Head of caudate nucleus (tissue), 42 donors: ENCODE measurements around the gene RALA.
"Not testable (repeated sequence)": the region's sequence is repeated elsewhere in the genome, so short reads cannot be mapped to it uniquely, and the experiment has no call there.

Source experiments
- DNase-seq, 42 donors: peaks; one replicate each; pipeline versions ENCODE4 v3.0.0 to v3.0.0-alpha.2; 2020 to 2021; ENCODE audit warnings: mixed read lengths in 7 of 42
- intact Hi-C: fragments of 100-400 bp; cut with DNase I; formaldehyde crosslinking; loops from one replicate; pipeline ENCODE4 v1.15.0; 2022

RALA gene

DNA sequence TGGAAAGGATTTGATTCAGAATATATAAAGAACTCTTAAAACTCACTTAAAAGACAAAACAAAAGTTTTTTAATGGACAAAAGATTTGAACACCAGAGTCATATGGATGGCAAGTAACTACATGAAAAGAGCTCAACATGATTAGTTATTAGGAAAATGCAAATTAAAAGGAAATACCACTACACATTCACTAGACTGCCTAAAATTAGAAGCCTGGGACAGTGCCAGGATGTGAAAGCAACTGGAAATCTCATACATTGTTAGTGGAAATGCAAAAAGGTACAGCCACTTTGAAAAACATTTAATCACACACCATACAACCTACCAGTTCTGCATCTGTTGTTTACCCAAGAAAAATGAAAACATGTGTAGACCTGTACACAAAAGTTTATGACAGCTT is 48.8 kb downstream of the RALA start:
- intact Hi-C loops, result no loop called here
- DNase-seq, result no peak

- no peak for DNase-seq
- intact Hi-C loops, result no loop called here
Observed at GRCh38 chr7:39673868-39674267, 50.5 kb downstream of the RALA start.

GRCh38 chr7:39674406-39674805 is 51.0 kb downstream of the RALA start:
- no peak for DNase-seq
- intact Hi-C loops, result no loop called here

GRCh38 chr7:39676346-39676745 is 53.0 kb downstream of the RALA start:
- intact Hi-C loops, result no loop called here
- no peak for DNase-seq

DNA sequence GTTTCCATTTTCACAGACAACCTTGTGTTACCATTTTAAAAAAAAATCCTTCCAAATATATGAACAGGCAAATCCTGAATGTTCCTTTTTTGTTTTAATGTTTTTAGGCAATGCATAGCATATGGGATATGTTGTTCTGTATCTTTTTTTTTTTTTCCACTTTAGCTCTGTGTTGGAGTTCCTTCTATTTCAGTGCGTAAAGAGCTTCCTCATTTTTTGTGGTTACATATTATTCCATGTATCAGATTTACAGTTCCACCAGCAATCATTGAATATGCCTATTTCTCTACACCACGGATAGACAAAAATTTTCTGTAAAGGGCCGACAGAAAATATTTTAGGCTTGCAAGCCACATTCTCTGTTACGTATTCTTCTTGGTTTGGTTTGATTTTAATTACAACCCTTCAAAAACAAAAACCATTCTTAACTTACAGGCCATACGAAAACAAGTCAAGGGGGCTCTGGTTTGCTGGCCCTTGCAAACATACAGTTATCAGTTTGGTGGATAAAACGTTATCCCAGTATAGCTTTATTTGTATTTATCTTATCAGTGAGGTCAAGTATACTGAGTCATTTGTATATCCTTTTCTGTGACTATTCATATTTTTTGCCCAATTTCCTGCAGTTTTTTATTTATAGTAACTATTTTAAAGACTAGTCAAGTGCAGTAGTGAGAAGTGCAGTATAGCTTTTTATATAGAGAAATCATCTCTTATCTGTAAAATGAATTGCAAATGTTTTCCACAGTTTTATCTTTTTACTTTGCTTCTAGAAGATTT is 55.7 kb downstream of the RALA start:
- intact Hi-C loops, result no loop called here
- DNase-seq, result no peak

GRCh38 chr7:39679874-39680273 is 56.5 kb downstream of the RALA start:
- DNase-seq, intact Hi-C loops: not testable (repeated sequence)

- no peak for DNase-seq
- intact Hi-C loops, result no loop called here
Observed at GRCh38 chr7:39681887-39682441, 58.6 kb downstream of the RALA start.

- no peak for DNase-seq
- intact Hi-C loops, result no loop called here
Observed at GRCh38 chr7:39683216-39683845, 60.0 kb downstream of the RALA start.

DNA sequence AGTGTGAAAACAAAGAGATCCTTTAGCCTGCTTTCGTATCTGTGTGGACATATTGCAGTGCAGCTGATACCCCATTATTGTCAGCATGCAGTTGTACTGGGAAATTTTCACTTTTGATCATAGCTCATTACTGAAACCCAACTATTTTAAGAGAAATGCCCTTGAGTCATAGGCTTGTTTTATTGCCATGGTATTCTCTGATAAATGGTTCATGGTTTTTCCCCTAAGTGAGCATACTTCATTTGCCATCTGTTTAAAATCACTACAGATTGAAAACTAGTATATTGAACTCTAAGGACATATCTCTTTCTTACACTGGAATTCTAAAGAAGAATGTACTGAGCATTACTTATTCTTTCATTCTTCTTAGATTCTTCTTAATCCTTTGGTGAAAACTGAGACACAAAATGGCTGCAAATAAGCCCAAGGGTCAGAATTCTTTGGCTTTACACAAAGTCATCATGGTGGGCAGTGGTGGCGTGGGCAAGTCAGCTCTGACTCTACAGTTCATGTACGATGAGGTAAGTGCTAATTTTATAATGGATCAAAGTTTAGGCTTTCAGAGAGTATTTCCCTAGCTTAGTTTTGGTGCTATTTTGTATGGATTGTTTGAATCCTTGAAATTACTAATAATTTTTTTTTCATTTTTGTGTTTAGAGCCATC is 63.0 kb downstream of the RALA start:
- no peak for DNase-seq
- intact Hi-C loops, result no loop called here

DNA sequence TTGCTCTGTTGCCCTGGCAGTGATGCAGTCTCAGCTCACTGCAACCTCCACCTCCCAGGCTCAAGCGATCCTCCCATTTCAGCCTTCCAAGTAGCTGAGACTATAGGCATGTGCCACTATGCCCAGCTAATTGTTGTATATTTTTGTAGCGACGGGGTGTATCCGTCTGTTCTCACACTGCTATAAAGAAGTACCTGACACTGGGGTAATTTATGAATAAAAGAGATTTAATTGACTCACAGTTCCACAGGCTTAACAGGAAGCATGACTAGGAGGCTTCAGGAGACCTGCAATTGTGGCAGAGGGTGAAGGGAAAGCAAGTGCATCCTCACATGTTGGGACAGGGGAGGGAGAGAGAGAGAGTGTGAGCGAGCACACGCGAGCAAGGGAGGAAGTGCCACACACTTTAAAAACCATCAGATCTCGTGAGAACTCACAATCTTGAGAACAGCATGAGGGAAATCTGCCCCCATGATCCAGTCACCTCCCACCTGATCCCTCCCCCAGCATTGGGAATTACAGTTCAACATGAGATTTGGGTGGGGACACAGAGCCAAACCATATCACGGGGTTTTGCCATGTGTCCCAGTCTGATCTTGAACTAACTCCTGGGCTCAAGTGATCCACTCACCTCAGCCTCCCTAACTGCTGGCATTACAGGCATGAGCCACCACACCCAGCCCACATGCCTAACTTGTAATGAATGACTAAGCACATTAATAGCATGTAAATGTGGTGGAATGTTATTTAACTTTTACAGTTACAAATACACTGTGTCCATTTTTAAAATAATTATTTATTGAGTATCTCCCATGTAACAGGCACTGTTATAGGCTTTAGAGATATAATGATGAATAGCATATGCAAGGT is 65.5 kb downstream of the RALA start:
- intact Hi-C loops, result no loop called here
- no peak for DNase-seq

GRCh38 chr7:39691821-39692220 is 68.4 kb downstream of the RALA start:
- intact Hi-C loops, result no loop called here

GRCh38 chr7:39693086-39693485 is 69.7 kb downstream of the RALA start:
- DNase-seq, intact Hi-C loops: not testable (repeated sequence)

More at GRCh38 chr7:39691821-39692220, 68.4 kb downstream of the RALA start:
- no peak for DNase-seq

GRCh38 chr7:39693812-39694211 is 70.4 kb downstream of the RALA start:
- DNase-seq, result no peak
- intact Hi-C loops, result no loop called here

GRCh38 chr7:39695852-39696586 is 72.6 kb downstream of the RALA start:
- intact Hi-C loops, result no loop called here
- no peak for DNase-seq

- no peak for DNase-seq
- intact Hi-C loops, result no loop called here
Observed at GRCh38 chr7:39696631-39697030, 73.3 kb downstream of the RALA start.

DNA sequence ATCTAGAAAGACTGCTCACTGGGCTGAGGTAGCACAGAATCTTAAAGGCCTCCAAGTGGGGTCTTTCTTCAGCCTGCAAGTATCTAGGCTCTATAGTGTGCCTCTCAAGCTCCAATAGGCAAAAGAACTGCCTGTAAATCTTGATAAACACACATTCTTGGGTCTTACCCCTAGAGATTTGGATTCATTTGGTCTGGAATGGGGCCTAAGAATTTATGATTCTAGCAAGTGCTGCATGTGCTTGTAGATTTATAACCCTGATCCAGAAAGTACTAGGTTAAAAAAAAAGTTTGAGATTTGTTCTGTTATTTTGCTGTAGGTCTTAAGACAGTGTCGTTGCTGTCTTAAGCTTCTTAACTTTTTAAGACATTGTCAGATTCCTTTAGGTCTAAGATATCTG is 74.1 kb downstream of the RALA start:
- DNase-seq, result no peak
- intact Hi-C loops, result no loop called here

GRCh38 chr7:39700165-39700564 is 76.8 kb downstream of the RALA start:
- intact Hi-C loops, result no loop called here

GRCh38 chr7:39700932-39701331 is 77.6 kb downstream of the RALA start:
- intact Hi-C loops, result no loop called here
- DNase-seq, result peak in 26 of 42 donors; percentile 8 to 59 (median 32)

More at GRCh38 chr7:39700165-39700564, 76.8 kb downstream of the RALA start:
- DNase-seq, result no peak
